Gastrocnemius medialis (tissue), 4 donors: ENCODE data around the gene CIB4. TPM values are rescaled to one million over a fixed set of nuclear protein-coding genes. Genes with fewer than 3 reads are reported as not detected.

Experiments used
- ATAC-seq, 2 donors: fragments of 150-250 bp; one replicate each; pipeline ENCODE4 v1.9.1; 2016
- DNase-seq, 2 donors: peaks; one replicate each; pipeline ENCODE4 v3.0.0-alpha.2; 2019
- H3K27ac ChIP-seq, 4 donors: fragments of 200-600 bp; sonication (generic); 1 replicate in 1 of 4; 2 replicates in 3 of 4; pipeline ENCODE4 v1.5.1; 2016 to 2018; ENCODE audit warnings: mild to moderate bottlenecking in 2 of 4, moderate library complexity in 1 of 4
- H3K27me3 ChIP-seq, 3 donors: fragments of 200-600 bp; sonication (generic) in 2 of 3; 1 replicate in 1 of 3; 2 replicates in 2 of 3; pipeline versions ENCODE4 v1.5.1 to v1.6.0; 2016 to 2019; ENCODE audit warnings: mild to moderate bottlenecking in 1 of 3, moderate library complexity in 1 of 3
- H3K36me3 ChIP-seq, 2 donors: fragments of 200-600 bp; sonication (generic) in 1 of 2; one replicate each; pipeline ENCODE4 v1.5.1; 2017 to 2018
- H3K4me1 ChIP-seq, 2 donors: fragments of 200-600 bp; sonication (generic) in 1 of 2; one replicate each; pipeline ENCODE4 v1.5.1; 2016 to 2017; ENCODE audit warnings: mild to moderate bottlenecking in 2 of 2
- H3K4me3 ChIP-seq, 4 donors: fragments of 200-600 bp; sonication (generic) in 3 of 4; 1 replicate in 1 of 4; 2 replicates in 3 of 4; pipeline ENCODE4 v1.5.1; 2016 to 2019; ENCODE audit warnings: mild to moderate bottlenecking in 2 of 4
- H3K9me3 ChIP-seq, 3 donors: fragments of 200-600 bp; sonication (generic) in 2 of 3; 1 replicate in 1 of 3; 2 replicates in 2 of 3; pipeline ENCODE4 v1.5.1; 2016 to 2019
- POLR2A ChIP-seq, 2 donors: fragments of 450-650 bp; IDR thresholded peaks; one replicate each; pipeline ENCODE4 v1.6.1; 2017; ENCODE audit warnings: antibody characterized with exemption in 2 of 2, mild to moderate bottlenecking in 2 of 2, moderate library complexity in 2 of 2
- in situ Hi-C, 4 donors: fragments of 200-750 bp; cut with MboI; loops; one replicate each; pipeline versions ENCODE4 v1.15.0 to v1.8.0; 2017; ENCODE audit warnings: low sequenced_read_pairs in 4 of 4
- intact Hi-C: fragments of 100-400 bp; cut with DNase I; formaldehyde crosslinking; loops from one replicate; pipeline ENCODE4 v1.15.1; 2023; ENCODE audit warnings: low total_unique reads
- total RNA-seq, 4 donors: library from RNA; depleted of rRNA; stranded (reverse); fragments of >200 nt; gene quantifications; one replicate each; pipeline versions ENCODE4 v1.1.0 to v1.2.3, GENCODE V29; 2016
- TF ChIP-seq, protein P1 (sequence below), 5 experiments: fragments of 450-650 bp in 3 of 5; fragments of 200-600 bp in 2 of 5; sonication (generic) in 2 of 5; IDR thresholded peaks in 4 of 5; conservative IDR thresholded peaks in 1 of 5; 1 replicate in 4 of 5; 2 replicates in 1 of 5; pipeline ENCODE4 v1.5.1; 2016 to 2019; ENCODE audit warnings: antibody characterized with exemption in 5 of 5, mild to moderate bottlenecking in 3 of 5, moderate library complexity in 3 of 5

Gene CIB4
- total RNA-seq, 4 donors from 2014 or later, result not detected

DNA sequence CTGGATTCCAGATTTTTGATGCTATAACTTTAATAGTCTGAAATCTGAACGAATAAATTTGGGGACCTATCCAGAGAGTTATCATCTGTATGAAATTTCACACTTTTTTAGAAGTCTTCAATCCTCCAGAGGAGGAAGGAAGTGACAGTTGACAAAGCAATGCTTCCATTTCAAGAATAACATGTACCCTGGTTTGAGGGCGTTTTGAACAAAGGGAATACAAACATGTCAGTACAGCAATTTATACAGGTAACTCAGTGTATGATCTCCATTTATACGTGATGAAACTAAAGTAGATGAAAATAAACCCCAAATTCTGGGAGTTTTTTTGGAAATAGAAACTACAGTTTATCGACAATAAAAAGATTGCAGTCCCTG lies 42.2 kb downstream of the CIB4 start:
- ATAC-seq (no peak), DNase-seq (no peak)
- Histone ChIP-seq H3K4me1 (no peaks in the 10 kb centered on the region), H3K9me3 (no peaks in the 10 kb centered on the region), H3K36me3 (no peaks in the 10 kb centered on the region), H3K27ac (no peak overlapping the region), H3K4me3 (no peak overlapping the region), H3K27me3 (peaks cover 15 to 25% (median 24%) of the 10 kb centered on the region in 3 donors)
- intact Hi-C loops (no loop called here), in situ Hi-C loops (no loop called here)
- TF ChIP-seq POLR2A (IDR thresholded peaks at IDR 0.05), result no peak
- TF ChIP-seq, protein P1, sequence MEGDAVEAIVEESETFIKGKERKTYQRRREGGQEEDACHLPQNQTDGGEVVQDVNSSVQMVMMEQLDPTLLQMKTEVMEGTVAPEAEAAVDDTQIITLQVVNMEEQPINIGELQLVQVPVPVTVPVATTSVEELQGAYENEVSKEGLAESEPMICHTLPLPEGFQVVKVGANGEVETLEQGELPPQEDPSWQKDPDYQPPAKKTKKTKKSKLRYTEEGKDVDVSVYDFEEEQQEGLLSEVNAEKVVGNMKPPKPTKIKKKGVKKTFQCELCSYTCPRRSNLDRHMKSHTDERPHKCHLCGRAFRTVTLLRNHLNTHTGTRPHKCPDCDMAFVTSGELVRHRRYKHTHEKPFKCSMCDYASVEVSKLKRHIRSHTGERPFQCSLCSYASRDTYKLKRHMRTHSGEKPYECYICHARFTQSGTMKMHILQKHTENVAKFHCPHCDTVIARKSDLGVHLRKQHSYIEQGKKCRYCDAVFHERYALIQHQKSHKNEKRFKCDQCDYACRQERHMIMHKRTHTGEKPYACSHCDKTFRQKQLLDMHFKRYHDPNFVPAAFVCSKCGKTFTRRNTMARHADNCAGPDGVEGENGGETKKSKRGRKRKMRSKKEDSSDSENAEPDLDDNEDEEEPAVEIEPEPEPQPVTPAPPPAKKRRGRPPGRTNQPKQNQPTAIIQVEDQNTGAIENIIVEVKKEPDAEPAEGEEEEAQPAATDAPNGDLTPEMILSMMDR (IDR thresholded peaks at IDR 0.05 in 4 of 5, conservative IDR thresholded peaks at IDR 0.05 in 1 of 5), result no peak

DNA sequence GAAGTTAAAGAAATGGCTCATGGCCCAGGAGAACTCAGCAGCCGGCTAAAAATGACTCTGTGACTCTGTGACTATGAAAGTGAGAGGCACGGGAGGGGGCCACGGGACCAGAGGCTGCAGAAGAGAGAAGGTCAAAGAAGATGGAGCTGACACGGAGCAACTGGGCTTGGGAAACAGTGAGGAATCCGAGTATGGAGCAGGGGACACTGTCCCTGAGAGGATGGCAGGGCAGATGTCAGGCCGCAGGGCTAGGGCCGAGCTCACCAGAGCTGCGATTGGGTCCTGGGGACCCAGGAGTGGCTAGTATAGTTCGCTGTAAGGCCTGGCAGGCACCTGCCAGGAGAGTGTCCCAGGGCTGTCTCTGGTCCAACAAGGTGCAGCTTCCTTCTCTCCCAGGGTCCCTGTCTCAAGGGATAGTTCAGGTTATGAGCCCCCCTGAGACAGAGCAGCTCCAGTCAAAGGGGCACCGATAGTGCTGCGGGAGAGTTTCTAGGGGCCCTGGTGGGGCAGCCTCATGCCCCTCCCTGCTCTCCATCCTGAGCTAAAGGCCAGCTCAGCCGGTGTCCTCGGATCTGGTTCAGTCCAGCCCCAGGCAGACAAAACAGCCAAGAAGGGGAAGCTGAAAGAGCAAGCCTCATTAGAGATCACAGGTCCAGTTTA lies 42.7 kb downstream of the CIB4 start:
- Histone ChIP-seq H3K27ac (no peak overlapping the region), H3K36me3 (no peaks in the 10 kb centered on the region), H3K9me3 (no peaks in the 10 kb centered on the region), H3K4me1 (no peaks in the 10 kb centered on the region), H3K27me3 (peaks cover 15 to 29% (median 25%) of the 10 kb centered on the region in 3 donors), H3K4me3 (no peak overlapping the region)
- intact Hi-C loops, result no loop called here
- peak in 1 of 2 donors; percentile 3 for DNase-seq
- in situ Hi-C loops, result no loop called here
- TF ChIP-seq, protein P1 (IDR thresholded peaks at IDR 0.05 in 4 of 5, conservative IDR thresholded peaks at IDR 0.05 in 1 of 5), result no peak
- no peak for TF ChIP-seq POLR2A (IDR thresholded peaks at IDR 0.05)
- no peak for ATAC-seq

DNA sequence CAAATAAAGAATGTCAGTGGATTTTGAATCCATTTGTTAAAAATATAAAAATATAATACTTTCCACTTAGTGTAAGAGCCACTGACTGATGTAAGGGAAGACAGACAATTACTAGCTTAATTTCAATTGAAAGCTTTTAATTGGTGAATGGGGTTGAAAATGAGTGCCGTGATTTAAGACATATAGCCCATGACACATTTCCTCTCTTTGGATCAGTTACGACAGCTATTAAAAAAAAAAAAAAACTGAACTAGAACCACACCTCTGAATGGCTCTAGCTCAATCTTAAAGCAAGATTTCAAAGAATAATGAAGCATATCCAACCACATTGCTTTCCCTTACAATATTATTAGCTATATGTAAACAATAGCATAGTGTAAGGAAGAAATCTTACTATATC lies 44.0 kb downstream of the CIB4 start:
- no peaks in the 10 kb centered on the region for H3K36me3 ChIP-seq
- no peak overlapping the region for H3K4me3 ChIP-seq
- no peak overlapping the region for H3K27ac ChIP-seq
- H3K9me3 ChIP-seq, result no peaks in the 10 kb centered on the region
- TF ChIP-seq POLR2A (IDR thresholded peaks at IDR 0.05), result no peak
- TF ChIP-seq, protein P1 (IDR thresholded peaks at IDR 0.05 in 4 of 5, conservative IDR thresholded peaks at IDR 0.05 in 1 of 5), result no peak
- in situ Hi-C loops (no loop called here), intact Hi-C loops (no loop called here)
- ATAC-seq, result no peak
- no peak for DNase-seq
- peaks cover 15 to 29% (median 25%) of the 10 kb centered on the region in 3 donors for H3K27me3 ChIP-seq
- H3K4me1 ChIP-seq, result no peaks in the 10 kb centered on the region

DNA sequence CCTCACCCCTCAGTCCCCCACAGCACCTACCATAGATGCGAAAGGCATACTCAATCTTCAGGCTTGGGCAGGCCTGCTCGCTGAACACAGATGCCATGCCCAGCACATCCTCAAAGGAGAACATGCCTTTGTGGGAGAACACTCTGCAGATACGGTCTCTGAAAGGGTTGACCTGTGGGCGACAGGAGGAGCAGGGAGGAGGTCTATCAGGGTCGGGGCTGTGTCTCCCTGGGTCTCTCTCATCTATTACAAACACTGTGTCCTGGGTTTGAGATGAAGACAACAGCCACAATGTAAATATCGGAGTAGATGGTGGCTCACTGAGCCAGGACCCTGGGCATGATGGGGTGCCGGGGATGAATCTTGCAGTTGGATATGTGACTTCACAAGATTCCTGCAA lies 46.0 kb downstream of the CIB4 start:
- Histone ChIP-seq H3K4me3 (no peak overlapping the region), H3K27me3 (peaks cover 9 to 29% (median 20%) of the 10 kb centered on the region in 3 donors), H3K4me1 (no peaks in the 10 kb centered on the region), H3K27ac (no peak overlapping the region), H3K9me3 (no peaks in the 10 kb centered on the region), H3K36me3 (no peaks in the 10 kb centered on the region)
- no peak for TF ChIP-seq POLR2A (IDR thresholded peaks at IDR 0.05)
- TF ChIP-seq, protein P1 (IDR thresholded peaks at IDR 0.05 in 4 of 5, conservative IDR thresholded peaks at IDR 0.05 in 1 of 5), result no peak
- intact Hi-C loops, result no loop called here
- ATAC-seq, result no peak
- DNase-seq, result no peak
- in situ Hi-C loops, result no loop called here
